GM21737 (cell line): ENCODE measurements around the gene SLC12A8.
"Not testable (repeated sequence)": the region's sequence is repeated elsewhere in the genome, so short reads cannot be mapped to it uniquely, and the experiment has no call there.

ENCODE experiments used
- ATAC-seq: cut with Tn5 transposase; IDR thresholded peaks from one replicate; pipeline ENCODE4 v1.9.1; 2021; ENCODE audit warnings: mild to moderate bottlenecking, moderate library complexity; ENCODE audit not compliant: unreplicated experiment

The SLC12A8 gene

GRCh38 chr3:125116311-125117080 is 96.1 kb downstream of the SLC12A8 start:
- ATAC-seq, result no peak

DNA sequence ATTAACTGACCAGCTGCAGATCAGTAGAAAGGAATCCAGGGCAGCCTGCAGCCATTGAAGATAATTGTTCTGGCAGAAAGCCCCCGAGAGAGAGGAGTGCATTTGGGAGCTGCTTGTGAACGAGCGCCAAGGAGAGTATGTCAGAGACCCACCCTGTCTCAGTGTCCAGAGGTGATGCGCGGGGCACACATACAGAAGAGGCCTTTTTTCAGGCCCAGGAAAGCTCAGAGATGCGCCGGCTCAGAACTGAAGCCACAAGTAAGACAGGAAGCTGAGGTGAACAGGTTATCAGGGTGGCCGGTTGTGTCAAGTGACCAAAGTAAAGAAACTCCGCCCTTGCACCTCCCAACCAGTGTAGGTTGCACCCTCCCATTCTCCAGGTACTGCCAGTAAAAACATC is 96.9 kb downstream of the SLC12A8 start:
- no peak for ATAC-seq

DNA sequence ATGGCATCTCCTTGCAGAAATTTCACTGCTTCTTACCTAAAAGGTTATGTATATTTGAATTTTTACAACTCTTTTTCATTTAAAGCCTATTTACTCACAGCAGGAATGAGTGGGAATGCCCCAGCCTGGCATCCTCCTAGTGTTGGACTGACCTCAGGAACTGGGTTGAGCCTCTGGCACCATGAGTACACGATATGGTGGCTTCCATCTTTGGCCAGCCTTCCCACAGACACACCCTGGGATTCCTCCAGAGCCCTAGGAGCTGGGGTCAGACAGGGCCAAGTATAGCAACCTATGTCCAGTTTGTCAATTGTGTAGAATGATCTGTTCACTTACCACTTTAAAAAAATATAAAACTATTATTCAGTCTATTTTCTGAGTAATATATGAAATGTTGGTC is 99.6 kb downstream of the SLC12A8 start:
- no peak for ATAC-seq

- no peak for ATAC-seq
Observed at GRCh38 chr3:125110876-125111480, 101.6 kb downstream of the SLC12A8 start.

GRCh38 chr3:125110016-125110875 is 102.3 kb downstream of the SLC12A8 start:
- ATAC-seq, result no peak

GRCh38 chr3:125109536-125109925 is 103.0 kb downstream of the SLC12A8 start:
- ATAC-seq, result no peak

DNA sequence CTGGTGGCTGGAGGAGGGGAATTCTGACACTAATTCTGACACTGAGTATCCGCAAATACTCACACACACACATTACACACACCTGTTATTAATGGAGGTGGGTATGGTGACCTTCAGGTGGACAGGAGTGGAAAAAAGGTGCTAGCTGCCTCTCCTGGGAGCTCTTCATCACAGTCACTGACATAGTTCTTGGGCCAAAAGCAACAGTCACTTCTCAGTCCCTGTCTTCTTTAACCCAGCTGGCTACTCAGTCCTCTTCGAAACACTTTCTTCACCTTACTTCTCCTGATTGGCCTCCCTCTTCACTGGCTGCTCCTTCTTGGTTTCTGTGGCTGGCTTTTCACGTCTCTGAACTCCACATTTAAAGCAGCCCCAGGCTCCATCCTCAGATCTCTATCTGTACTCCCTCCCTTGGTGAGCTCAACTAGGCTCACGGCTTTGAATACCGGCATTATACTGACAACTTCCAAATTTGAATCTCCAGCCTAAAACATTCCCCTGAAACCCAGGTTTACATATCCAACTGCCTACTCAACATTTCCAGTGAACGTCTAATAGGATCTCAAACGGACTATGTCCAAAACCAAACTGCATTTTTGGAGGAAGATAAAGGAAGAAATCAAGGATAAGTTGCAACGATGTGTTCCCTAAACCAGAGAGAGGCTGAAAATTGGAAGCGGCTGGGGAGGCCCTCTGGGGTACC is 103.6 kb downstream of the SLC12A8 start:
- ATAC-seq, result no peak

DNA sequence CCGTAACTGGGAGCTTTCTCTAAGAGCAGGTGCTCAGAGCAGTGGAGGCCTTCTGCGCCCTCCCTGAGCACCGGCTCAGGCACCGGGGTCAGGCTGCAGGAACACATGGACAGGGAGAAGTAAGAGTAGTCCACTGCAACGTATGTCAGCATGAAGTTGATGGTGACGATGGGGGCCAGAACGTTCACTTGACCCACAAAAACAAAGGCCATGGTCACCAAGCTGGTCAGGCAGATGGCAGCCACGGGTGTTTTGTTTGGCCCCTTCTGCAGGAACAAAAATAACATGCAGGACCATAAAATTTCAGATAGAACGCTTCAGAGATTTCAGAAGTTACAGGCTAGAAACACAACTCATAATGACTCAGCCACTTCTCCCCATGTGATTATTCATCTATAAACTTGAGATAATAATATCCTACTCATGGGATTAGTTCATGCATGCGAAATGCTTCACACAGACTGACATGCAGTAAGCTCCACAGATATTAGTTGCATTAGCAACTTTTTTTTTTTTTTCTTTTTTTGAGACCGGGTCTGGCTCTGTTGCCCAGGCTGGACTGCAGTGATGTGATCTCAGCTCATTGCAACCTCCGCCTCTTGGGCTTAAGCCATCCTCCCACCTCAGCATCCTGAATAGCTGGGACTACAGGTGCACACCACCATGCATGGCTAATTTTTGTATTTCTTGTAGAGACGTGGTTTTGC is 104.5 kb downstream of the SLC12A8 start:
- no peak for ATAC-seq

GRCh38 chr3:125107363-125107762 is 105.2 kb downstream of the SLC12A8 start:
- ATAC-seq, result no peak

- ATAC-seq, result no peak
Observed at GRCh38 chr3:125105116-125105515, 107.4 kb downstream of the SLC12A8 start.

- no peak for ATAC-seq
Observed at GRCh38 chr3:125104639-125105038, 107.9 kb downstream of the SLC12A8 start.

DNA sequence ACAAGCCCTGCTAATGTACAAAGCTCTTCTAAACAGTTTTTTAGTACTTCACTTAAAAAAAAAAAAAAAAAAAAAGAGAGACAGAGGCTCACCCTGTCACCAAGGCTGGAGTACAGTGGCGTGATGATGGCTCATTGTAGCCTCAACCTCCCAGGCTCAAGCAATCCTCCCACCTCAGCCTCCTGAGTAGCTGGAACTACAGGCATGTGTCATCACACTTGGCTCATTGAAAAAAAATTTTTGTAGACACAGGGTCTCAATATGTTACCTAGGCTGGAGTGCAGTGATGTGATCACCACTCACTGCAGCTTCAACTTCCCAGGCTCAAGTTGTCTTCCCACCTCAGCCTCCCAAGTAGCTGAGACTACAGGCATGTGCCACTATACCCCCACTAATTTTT is 109.1 kb downstream of the SLC12A8 start:
- ATAC-seq, result no peak

DNA sequence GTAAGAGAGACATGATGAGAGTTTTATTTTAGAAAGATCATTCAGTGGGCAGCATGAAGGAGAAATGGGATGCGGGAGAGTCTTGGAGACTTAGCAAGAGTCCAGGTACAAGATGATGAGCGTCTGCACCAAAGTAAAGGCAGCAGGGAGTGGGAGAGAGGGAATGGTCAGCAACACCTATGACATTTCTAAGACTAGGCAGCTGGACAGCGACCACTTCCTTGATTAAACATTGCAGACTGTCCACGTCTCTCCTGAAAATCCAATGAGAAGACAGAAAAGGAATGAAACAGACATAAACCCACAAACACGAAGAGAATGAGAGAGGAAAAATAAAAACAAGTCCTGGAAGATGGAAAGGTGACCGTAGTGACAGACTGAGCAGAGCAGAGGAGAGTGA is 110.1 kb downstream of the SLC12A8 start:
- no peak for ATAC-seq

- no peak for ATAC-seq
Observed at GRCh38 chr3:125098611-125099291, 113.8 kb downstream of the SLC12A8 start.

- ATAC-seq, result no peak
Observed at GRCh38 chr3:125090649-125091048, 121.9 kb downstream of the SLC12A8 start.

DNA sequence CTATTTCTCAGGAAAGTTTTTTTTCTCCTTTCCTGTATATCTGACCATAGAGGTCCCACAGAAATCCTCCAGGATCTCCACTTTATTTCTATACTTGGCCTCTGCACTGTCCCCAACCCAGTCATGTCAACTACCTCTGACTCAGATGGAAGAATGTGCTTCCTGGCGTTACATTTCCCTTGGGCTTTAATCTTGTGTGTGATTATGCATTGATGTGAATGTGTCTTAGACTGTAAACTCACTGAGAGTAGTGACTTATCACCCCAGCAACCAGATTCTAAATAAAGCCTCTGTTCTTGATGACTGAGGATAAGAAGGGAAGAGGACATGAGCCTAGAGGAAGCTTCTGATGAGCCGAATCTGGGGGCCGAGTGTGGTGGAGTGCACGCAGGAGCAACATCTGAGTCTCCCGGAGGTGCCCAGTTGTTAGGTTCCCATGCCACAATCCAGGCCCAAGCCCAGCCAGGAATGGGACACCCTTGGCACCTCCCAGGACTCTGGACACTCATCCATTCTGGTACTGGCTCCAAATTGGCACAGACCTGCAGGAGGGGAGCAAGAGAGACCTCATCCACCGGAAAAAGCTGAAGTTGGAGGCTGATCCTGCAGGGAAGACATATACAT is 124.7 kb downstream of the SLC12A8 start:
- ATAC-seq, result no peak

DNA sequence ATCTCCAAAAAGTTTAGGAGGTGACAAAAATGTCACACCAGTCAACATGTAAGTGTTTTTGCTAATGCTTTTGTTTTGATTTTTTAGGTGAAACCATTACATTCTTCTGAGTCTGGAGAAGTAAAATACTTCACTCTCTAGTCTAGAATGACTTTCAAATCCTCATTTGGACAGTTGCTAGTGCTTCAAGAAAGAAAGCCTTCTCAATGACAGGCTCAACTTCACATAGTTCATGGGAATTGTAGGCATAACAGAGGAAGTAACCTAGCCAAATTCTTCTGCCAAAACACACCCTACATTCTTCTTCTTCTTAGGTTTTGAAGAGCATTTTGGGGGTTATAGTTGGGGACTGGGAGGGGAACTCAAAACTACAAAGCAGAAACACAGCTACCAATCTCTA is 127.4 kb downstream of the SLC12A8 start:
- no peak for ATAC-seq

- ATAC-seq, result no peak
Observed at GRCh38 chr3:125083776-125084175, 128.8 kb downstream of the SLC12A8 start.

GRCh38 chr3:125082339-125082738 is 130.2 kb downstream of the SLC12A8 start:
- not testable (repeated sequence) for ATAC-seq
